ENCODE results near the gene YPEL3.

DNA sequence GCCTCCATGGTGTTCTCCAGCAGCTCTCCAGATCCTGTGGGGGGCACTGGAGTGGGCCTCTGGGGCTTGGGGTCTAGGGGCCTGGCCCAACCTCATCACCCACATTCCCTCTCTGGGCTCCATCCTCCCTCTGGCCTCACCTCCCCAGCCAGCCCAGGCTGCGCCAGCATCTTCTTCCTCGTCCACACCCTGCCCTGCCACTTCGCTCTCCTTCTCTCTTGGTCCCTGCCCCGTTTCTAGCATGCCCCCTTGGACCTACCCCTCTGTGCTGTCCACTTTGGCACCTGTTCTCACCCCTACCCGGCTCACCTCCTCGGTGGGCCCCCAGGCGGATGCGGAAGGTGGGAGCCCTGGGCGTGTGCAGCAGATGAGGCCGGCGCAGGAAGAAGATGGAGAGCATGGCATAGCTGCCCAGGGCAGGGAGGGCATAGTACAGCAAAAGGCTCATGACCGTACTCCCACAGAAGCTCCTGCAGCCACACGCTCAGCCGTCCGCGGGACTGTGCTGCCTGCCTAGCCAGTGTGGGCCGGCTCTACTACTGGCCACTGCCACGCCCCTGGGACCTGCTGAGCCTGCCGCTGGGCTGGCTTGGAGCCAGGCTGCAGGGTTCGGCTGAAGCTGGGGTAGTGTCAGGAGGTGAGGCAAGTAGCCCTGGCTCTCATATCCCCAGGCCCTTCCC is 17.2 kb upstream of the YPEL3 start, which contains the start of gene GDPD3:
- TF ChIP-seq, protein P1, sequence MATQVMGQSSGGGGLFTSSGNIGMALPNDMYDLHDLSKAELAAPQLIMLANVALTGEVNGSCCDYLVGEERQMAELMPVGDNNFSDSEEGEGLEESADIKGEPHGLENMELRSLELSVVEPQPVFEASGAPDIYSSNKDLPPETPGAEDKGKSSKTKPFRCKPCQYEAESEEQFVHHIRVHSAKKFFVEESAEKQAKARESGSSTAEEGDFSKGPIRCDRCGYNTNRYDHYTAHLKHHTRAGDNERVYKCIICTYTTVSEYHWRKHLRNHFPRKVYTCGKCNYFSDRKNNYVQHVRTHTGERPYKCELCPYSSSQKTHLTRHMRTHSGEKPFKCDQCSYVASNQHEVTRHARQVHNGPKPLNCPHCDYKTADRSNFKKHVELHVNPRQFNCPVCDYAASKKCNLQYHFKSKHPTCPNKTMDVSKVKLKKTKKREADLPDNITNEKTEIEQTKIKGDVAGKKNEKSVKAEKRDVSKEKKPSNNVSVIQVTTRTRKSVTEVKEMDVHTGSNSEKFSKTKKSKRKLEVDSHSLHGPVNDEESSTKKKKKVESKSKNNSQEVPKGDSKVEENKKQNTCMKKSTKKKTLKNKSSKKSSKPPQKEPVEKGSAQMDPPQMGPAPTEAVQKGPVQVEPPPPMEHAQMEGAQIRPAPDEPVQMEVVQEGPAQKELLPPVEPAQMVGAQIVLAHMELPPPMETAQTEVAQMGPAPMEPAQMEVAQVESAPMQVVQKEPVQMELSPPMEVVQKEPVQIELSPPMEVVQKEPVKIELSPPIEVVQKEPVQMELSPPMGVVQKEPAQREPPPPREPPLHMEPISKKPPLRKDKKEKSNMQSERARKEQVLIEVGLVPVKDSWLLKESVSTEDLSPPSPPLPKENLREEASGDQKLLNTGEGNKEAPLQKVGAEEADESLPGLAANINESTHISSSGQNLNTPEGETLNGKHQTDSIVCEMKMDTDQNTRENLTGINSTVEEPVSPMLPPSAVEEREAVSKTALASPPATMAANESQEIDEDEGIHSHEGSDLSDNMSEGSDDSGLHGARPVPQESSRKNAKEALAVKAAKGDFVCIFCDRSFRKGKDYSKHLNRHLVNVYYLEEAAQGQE (IDR thresholded peaks at IDR 0.05; ENCODE audit: insufficient replicate concordance, low read depth): no peak
- TF ChIP-seq, protein P2, sequence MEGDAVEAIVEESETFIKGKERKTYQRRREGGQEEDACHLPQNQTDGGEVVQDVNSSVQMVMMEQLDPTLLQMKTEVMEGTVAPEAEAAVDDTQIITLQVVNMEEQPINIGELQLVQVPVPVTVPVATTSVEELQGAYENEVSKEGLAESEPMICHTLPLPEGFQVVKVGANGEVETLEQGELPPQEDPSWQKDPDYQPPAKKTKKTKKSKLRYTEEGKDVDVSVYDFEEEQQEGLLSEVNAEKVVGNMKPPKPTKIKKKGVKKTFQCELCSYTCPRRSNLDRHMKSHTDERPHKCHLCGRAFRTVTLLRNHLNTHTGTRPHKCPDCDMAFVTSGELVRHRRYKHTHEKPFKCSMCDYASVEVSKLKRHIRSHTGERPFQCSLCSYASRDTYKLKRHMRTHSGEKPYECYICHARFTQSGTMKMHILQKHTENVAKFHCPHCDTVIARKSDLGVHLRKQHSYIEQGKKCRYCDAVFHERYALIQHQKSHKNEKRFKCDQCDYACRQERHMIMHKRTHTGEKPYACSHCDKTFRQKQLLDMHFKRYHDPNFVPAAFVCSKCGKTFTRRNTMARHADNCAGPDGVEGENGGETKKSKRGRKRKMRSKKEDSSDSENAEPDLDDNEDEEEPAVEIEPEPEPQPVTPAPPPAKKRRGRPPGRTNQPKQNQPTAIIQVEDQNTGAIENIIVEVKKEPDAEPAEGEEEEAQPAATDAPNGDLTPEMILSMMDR (IDR thresholded peaks at IDR 0.05; ENCODE audit: insufficient read depth, low read length): no peak
- no peak for TF ChIP-seq GABPA (IDR thresholded peaks at IDR 0.05; ENCODE audit: low read depth)

Data from HL-60 (cell line).